ENCODE measurements around the gene DISC1. TPM values are rescaled to one million over a fixed set of nuclear protein-coding genes. Genes with fewer than 3 reads are reported as not detected.
"Not testable (repeated sequence)": the region's sequence is repeated elsewhere in the genome, so short reads cannot be mapped to it uniquely, and the experiment has no call there.

The DISC1 gene
- polyA plus RNA-seq, 1 donor: 5.4 TPM

DNA sequence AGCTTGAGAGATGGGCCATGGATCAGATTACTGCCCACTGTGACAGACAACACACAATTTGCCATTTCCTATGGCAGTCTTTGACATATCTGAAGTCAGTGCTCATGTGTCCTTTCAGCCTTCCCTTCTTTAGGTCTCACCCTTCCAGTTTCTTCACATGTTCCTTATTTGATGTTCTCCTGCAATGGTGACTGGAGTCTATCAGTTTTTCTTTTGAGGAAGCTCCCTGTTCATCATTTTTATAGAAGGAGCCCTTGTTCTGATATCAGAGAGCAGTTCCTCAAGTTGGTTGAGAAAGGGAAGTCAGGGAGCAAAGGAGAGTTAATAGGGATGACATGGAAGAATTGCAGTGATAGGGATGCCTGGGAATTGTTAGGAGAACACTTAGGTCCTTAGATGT lies 42.2 kb downstream of the DISC1 start:
- no peak for DNase-seq

DNA sequence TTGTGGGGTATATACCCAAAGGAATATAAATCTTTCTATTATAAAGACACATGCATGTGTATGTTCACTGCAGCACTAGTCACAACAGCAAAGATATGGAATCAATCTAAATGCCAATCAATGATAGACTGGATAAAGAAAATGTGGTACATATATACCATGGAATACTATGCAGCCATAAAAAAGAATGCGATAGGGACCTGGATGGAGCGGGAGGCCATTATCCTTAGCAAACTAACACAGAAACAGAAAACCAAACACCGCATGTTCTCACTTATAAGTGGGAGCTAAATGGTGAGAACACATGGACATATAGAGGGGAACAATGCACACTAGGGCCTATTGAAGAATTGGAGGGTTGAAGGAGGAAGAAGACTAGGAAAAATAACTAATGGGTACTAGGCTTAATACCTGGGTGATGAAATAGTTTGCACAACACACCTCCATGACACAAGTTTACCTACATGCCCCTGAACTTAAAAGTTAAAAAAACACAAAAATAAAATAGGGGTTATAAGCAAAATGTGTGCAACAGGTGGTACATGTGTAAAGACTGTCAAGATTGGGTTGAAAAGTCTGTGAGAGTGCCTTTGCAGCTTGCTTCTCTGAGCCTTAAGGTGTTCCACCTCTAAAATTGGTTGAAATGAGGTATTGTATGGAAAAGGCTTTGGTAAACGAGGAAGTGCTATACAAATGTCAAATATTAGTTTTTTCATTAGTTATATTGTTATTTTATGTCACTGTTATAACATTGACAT lies 43.5 kb downstream of the DISC1 start:
- not testable (repeated sequence) for DNase-seq

GRCh38 chr1:231670755-231671154 lies 44.2 kb downstream of the DISC1 start:
- no peak for DNase-seq

DNA sequence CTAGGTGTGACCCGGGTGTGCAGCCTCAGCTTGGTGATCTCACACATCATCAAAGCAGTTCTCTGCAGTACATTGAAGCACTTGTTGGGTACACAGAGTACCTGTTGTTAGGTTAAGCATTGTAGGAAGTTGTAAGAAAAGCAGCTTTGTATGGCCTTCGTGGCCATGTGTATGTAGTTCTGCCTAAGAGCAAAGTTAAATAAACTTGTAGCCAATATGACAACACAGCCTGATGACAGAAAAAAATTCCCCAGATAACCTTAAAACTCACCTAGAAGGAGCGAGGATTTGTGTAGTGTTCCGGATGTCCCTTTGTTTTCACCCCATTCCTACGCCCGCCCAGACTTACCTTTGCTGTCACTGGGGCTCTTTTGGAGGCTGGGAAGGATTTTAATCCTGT lies 48.0 kb downstream of the DISC1 start:
- DNase-seq: no peak

DNA sequence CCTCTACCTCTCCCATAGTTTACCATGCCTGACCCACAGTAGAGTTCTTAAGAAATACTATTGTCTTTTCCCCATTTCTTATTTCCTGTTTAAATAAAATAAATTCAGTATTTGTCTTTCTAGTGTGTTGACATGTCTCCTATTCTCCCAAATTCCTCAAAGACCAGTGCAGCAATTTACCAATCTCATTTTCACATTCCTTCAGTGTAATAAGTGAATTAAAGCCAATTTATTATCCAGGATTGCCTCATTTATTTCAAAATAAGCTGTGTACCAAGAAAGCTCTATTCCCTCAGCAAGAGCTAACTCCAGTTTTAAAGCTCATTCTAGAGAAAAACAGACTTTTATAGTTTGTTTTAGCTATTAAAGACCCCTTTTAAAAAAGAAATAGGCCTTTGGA lies 49.9 kb downstream of the DISC1 start:
- DNase-seq: no peak

GRCh38 chr1:231677442-231677841 lies 50.9 kb downstream of the DISC1 start:
- DNase-seq: no peak

GRCh38 chr1:231678011-231678432 lies 51.4 kb downstream of the DISC1 start:
- no peak for DNase-seq

DNA sequence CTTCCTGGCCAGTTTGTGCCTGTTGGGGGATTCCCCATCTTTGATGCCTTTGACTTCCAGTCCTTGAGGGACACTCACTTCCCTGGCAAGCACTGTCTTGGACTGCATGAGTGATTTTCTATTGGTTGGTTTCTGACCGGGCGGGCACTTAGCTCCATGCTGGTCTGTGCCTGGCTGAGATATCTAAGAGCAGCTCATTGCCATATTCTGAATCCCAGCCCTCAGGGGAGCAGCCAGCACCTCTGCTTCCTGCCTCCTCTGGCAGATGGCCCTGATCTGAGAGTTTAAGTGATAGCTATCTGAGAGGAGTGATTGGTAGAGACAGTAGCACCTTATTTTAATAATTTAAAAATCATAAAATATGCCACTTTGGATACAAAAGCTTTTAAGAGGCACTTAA lies 52.5 kb downstream of the DISC1 start:
- no peak for DNase-seq

GRCh38 chr1:231681006-231681405 lies 54.4 kb downstream of the DISC1 start:
- DNase-seq: no peak

DNA sequence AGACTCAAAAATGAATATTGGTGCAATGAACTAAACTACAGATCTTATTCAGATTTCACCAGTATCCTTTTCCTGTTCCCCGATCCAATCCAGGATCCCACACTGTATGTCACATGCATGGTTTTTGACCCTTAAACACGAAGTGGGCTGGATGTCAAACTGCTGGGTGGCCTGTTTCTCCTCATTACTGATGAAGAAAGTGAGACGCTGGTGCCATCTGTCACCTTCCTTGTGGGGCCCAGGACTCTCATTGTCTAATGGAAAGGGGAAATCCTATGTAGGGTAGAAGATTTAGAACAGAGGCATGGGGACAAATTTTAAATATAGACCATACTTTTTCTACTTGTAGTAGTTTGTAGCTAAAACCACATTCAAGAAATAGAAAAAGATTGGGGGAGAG lies 56.2 kb downstream of the DISC1 start:
- no peak for DNase-seq

GRCh38 chr1:231683439-231684165 lies 57.0 kb downstream of the DISC1 start:
- no peak for DNase-seq

DNA sequence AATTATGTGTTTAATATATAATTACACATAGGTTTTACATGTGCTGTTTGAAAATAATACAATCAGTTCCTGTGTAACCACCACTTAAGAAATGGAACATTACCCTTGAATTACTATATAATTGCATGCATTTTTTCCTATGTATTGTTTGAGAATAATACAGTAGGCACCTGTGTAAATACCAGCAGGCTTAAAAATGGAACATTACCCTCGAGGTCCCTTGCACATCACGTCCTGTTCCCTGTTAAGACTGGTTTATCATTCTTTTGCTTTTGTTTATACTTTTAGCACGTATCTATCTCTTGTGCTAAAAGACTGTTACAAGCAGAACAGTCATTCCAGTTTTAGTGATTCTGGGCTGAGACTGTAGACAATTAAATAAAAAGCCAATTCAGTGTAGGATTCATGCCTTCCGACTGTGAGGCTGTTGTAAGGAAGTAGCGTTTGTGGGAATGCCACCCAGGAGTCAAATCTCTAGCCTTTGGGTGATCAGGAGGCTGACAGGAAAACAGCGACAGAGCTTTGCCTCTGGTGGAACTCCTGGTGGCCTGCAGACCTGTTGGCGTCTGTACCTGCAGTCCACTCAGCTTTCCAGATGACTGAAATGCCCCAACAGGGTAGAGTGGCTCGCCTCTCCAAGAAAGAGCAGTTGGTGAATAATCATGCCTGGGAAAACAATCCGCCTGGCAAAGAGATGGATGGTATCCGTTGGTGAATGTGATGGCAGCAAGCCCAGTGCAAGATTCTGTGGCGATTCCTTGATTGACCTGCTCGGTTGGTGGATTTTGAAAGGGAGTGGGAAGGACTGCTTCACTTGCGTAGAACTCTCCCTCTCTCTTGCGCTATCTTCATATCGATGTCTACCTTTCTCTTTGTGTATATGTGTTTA lies 58.0 kb downstream of the DISC1 start:
- no peak for DNase-seq

- no peak for DNase-seq
These were observed 59.8 kb downstream of the DISC1 start for GRCh38 chr1:231686384-231686783.

- no peak for DNase-seq
These were observed 62.4 kb downstream of the DISC1 start for GRCh38 chr1:231688989-231689388.

GRCh38 chr1:231690059-231690458 lies 63.5 kb downstream of the DISC1 start:
- no peak for DNase-seq

DNA sequence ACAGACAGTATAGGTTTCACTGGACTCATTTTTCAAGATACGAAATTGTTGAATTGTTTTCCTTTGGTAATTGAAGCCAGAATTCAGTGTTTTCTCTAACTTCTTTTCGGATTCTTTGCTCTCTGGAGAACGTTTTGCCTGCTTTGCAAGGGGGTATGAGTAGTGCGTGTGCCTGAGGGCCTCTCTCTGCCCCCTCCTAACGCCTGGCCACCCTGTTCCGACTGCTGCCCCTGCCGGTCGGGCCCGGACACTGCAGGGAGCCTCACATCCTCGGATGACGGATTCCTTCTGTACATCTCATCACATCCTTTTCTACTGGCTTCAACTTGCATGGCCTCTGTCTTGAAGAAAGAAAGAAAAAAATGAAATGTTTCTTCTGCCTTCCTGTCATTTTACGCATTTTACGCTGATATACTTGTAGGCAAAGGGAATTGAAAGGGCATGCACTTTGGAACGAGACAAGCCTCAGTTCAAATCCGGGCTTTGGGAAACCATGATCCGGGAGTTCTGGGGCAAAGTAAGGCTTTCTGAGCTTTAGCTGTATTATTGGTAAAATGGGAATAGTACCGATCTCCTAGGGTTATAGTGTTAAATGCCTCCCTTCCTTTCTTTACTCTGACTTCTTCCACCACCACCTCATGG lies 65.1 kb downstream of the DISC1 start:
- DNase-seq: peak; percentile 55

GRCh38 chr1:231693361-231694074 lies 66.9 kb downstream of the DISC1 start:
- no peak for DNase-seq

DNA sequence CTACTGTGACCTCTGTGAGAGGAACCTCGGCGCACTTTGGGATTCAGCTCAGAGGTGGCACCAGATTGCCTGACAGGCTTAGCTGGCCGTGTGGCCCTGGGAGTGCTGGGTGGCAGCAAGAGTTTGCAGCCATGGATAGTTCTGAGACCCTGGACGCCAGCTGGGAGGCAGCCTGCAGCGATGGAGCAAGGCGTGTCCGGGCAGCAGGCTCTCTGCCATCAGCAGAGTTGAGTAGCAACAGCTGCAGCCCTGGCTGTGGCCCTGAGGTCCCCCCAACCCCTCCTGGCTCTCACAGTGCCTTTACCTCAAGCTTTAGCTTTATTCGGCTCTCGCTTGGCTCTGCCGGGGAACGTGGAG lies 67.5 kb downstream of the DISC1 start:
- no peak for DNase-seq

DNA sequence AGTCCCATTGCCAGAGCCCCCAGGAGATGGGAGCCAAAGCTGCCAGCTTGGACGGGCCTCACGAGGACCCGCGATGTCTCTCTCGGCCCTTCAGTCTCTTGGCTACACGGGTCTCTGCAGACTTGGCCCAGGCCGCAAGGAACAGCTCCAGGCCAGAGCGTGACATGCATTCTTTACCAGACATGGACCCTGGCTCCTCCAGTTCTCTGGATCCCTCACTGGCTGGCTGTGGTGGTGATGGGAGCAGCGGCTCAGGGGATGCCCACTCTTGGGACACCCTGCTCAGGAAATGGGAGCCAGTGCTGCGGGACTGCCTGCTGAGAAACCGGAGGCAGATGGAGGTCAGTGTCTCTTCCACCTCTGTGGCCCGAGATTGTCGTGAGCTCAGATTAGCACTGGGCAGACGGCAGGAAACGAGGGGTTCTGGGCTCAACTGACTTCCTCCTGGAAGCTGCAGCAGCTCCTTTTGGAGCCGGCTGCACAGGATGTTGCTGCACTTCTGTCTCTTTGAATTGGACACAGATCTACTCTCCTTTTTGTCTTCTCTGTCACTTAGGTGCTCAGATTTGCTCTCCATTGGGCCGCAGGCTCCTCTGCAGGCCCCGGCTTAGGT lies 68.0 kb downstream of the DISC1 start:
- DNase-seq: no peak

- no peak for DNase-seq
These were observed 69.1 kb downstream of the DISC1 start for GRCh38 chr1:231695439-231696255.
